SIG-M5 (cell line): Measurements from ENCODE around the gene TKT.

Experiments used
- DNase-seq: peaks from one replicate; lab custom pipeline; 2025; lab: John Stamatoyannopoulos, UW

Gene TKT

GRCh38 chr3:53224026-53224425, 31.8 kb downstream of the TKT start:
- no peak for DNase-seq

GRCh38 chr3:53223541-53223966, 32.3 kb downstream of the TKT start:
- no peak for DNase-seq

- DNase-seq, result no peak
Observed at GRCh38 chr3:53223025-53223424, 32.8 kb downstream of the TKT start.

- DNase-seq, result no peak
Observed at GRCh38 chr3:53222183-53222901, 33.5 kb downstream of the TKT start.

- DNase-seq, result no peak
Observed at GRCh38 chr3:53221827-53222182, 34.0 kb downstream of the TKT start.

- no peak for DNase-seq
Observed at GRCh38 chr3:53221345-53221744, 34.5 kb downstream of the TKT start.

- DNase-seq, result no peak
Observed at GRCh38 chr3:53219895-53220483, 35.8 kb downstream of the TKT start.

- peak; percentile 61 for DNase-seq
Observed at GRCh38 chr3:53218131-53218530, 37.7 kb downstream of the TKT start.

- DNase-seq, result no peak
Observed at GRCh38 chr3:53217175-53217574, 38.6 kb downstream of the TKT start.

GRCh38 chr3:53216723-53217122, 39.1 kb downstream of the TKT start:
- DNase-seq, result no peak

- no peak for DNase-seq
Observed at GRCh38 chr3:53215816-53216215, 40.0 kb downstream of the TKT start.

- no peak for DNase-seq
Observed at GRCh38 chr3:53213276-53213675, 42.5 kb downstream of the TKT start.

- no peak for DNase-seq
Observed at GRCh38 chr3:53211706-53212702, 43.8 kb downstream of the TKT start.

- no peak for DNase-seq
Observed at GRCh38 chr3:53202331-53203015, 53.3 kb downstream of the TKT start.

GRCh38 chr3:53200501-53201498, 55.0 kb downstream of the TKT start:
- no peak for DNase-seq

GRCh38 chr3:53199834-53200233, 56.0 kb downstream of the TKT start:
- no peak for DNase-seq

GRCh38 chr3:53198996-53199395, 56.8 kb downstream of the TKT start:
- no peak for DNase-seq

GRCh38 chr3:53198256-53198977, 57.4 kb downstream of the TKT start:
- DNase-seq, result no peak

- peak; percentile 39 for DNase-seq
Observed at GRCh38 chr3:53196575-53197407, 59.0 kb downstream of the TKT start.
